ENCODE results near the gene AGPAT2. TPM values are rescaled to one million over a fixed set of nuclear protein-coding genes. Genes with fewer than 3 reads are reported as not detected.

Gene AGPAT2
- total and polyA plus RNA-seq, 2 donors (not counting 1 experiment from before 2014, with no cell fraction given): 25.1 to 28.4 TPM

GRCh38 chr9:136707849-136708517 lies 20.7 kb upstream of the AGPAT2 start:
- Histone ChIP-seq H3K9ac (ENCODE audit: low read length) (no peak overlapping the region), H3K4me2 (replicated peaks; ENCODE audit: low read depth, low read length, poor library complexity, severe bottlenecking) (no peak overlapping the region), H2AFZ (ENCODE audit: insufficient read depth, low read depth, low read length, poor library complexity, severe bottlenecking) (no peak overlapping the region), H3K27ac (ENCODE audit: low read length in 2 of 2) (no peak overlapping the region), H3K27me3 (replicated peaks in 1 of 4; ENCODE audit: control extremely low read depth in 1 of 4, control insufficient read depth in 3 of 4, insufficient read depth in 4 of 4, low read length in 3 of 4) (peaks cover 0 to 23% (median 3%) of the 10 kb centered on the region in 4 experiments), H4K20me1 (ENCODE audit: control insufficient read depth, insufficient read depth, low read length, poor library complexity, severe bottlenecking) (no peaks in the 10 kb centered on the region), H3K9me3 (ENCODE audit: control extremely low read depth in 1 of 3, control insufficient read depth in 2 of 3, insufficient read depth in 1 of 3, low read length in 2 of 3) (peaks cover 0 to 1% (median 0%) of the 10 kb centered on the region in 3 donors), H3K36me3 (replicated peaks in 1 of 2; ENCODE audit: control extremely low read depth in 1 of 2, control insufficient read depth in 1 of 2, extremely low read depth in 1 of 2, insufficient read depth in 2 of 2, low read length in 1 of 2) (no peaks in the 10 kb centered on the region), H3K79me2 (ENCODE audit: control insufficient read depth, insufficient read depth, low read length) (no peaks in the 10 kb centered on the region), H3K4me3 (ENCODE audit: control extremely low read depth in 1 of 5, extremely low read depth in 1 of 5, insufficient read depth in 1 of 5, low read depth in 2 of 5, low read length in 4 of 5) (no peak overlapping the region), H3K4me1 (ENCODE audit: control insufficient read depth in 2 of 2, insufficient read depth in 2 of 2, low read length in 2 of 2) (peaks cover 14 to 16% of the 10 kb centered on the region in 2 donors)
- DNase-seq: no peak
- ChIA-PET POLR2A (no interaction called here), CTCF (no interaction called here)
- no peak overlapping the region for H3K27ac Mint-ChIP-seq
- H3K4me3 Mint-ChIP-seq: no peak overlapping the region
- no peak for ATAC-seq (ENCODE audit: low read depth)
- intact Hi-C loops (cut with micrococcal nuclease): no loop called here
- 90% methylated on average over 21 of the region's 22 CpGs for whole genome bisulfite sequencing (ENCODE audit: insufficient coverage)
- H3K4me1 Mint-ChIP-seq: peaks cover 12% of the 10 kb centered on the region
- TF ChIP-seq EZH2 (IDR thresholded peaks at IDR 0.05; ENCODE audit: borderline replicate concordance, insufficient read depth, low read depth, low read length, poor library complexity, severe bottlenecking) (no peak), CTCF (IDR thresholded peaks at IDR 0.05) (no peak)
- peaks cover 19% of the 10 kb centered on the region for H3K27me3 Mint-ChIP-seq
- no peaks in the 10 kb centered on the region for H3K9me3 Mint-ChIP-seq (ENCODE audit: insufficient read depth)

GRCh38 chr9:136707011-136707410 lies 19.8 kb upstream of the AGPAT2 start:
- H3K79me2 ChIP-seq (ENCODE audit: control insufficient read depth, insufficient read depth, low read length): no peaks in the 10 kb centered on the region
- peaks cover 0 to 20% (median 3%) of the 10 kb centered on the region in 4 experiments for H3K27me3 ChIP-seq (replicated peaks in 1 of 4; ENCODE audit: control extremely low read depth in 1 of 4, control insufficient read depth in 3 of 4, insufficient read depth in 4 of 4, low read length in 3 of 4)
- TF ChIP-seq CTCF (IDR thresholded peaks at IDR 0.05) (no peak), EZH2 (IDR thresholded peaks at IDR 0.05; ENCODE audit: borderline replicate concordance, insufficient read depth, low read depth, low read length, poor library complexity, severe bottlenecking) (no peak)
- no peak overlapping the region for H3K4me3 Mint-ChIP-seq
- ChIA-PET CTCF (no interaction called here), POLR2A (no interaction called here)
- peaks cover 19% of the 10 kb centered on the region for H3K27me3 Mint-ChIP-seq
- peaks cover 11 to 18% of the 10 kb centered on the region in 2 donors for H3K4me1 ChIP-seq (ENCODE audit: control insufficient read depth in 2 of 2, insufficient read depth in 2 of 2, low read length in 2 of 2)
- no peaks in the 10 kb centered on the region for H3K36me3 ChIP-seq (replicated peaks in 1 of 2; ENCODE audit: control extremely low read depth in 1 of 2, control insufficient read depth in 1 of 2, extremely low read depth in 1 of 2, insufficient read depth in 2 of 2, low read length in 1 of 2)
- no peak overlapping the region for H2AFZ ChIP-seq (ENCODE audit: insufficient read depth, low read depth, low read length, poor library complexity, severe bottlenecking)
- no peaks in the 10 kb centered on the region for H3K9me3 ChIP-seq (ENCODE audit: control extremely low read depth in 1 of 3, control insufficient read depth in 2 of 3, insufficient read depth in 1 of 3, low read length in 2 of 3)
- no peaks in the 10 kb centered on the region for H3K9me3 Mint-ChIP-seq (ENCODE audit: insufficient read depth)
- WGBS (ENCODE audit: insufficient coverage): 97% methylated on average over 6 of the region's 7 CpGs
- ATAC-seq (ENCODE audit: low read depth) (no peak), DNase-seq (no peak)
- peaks cover 18% of the 10 kb centered on the region for H3K4me1 Mint-ChIP-seq
- no peak overlapping the region for H3K27ac Mint-ChIP-seq
- H3K4me3 ChIP-seq (ENCODE audit: control extremely low read depth in 1 of 5, extremely low read depth in 1 of 5, insufficient read depth in 1 of 5, low read depth in 2 of 5, low read length in 4 of 5): no peak overlapping the region
- no peak overlapping the region for H3K9ac ChIP-seq (ENCODE audit: low read length)
- no peak overlapping the region for H3K27ac ChIP-seq (ENCODE audit: low read length in 2 of 2)
- no peak overlapping the region for H3K4me2 ChIP-seq (replicated peaks; ENCODE audit: low read depth, low read length, poor library complexity, severe bottlenecking)
- H4K20me1 ChIP-seq (ENCODE audit: control insufficient read depth, insufficient read depth, low read length, poor library complexity, severe bottlenecking): no peaks in the 10 kb centered on the region
- intact Hi-C loops (cut with micrococcal nuclease): no loop called here

All from B cell (primary cell).